Brain microvascular endothelial cell (primary cell): ENCODE data around the gene DOP1B.

Experiments used
- DNase-seq: peaks from one replicate; pipeline ENCODE4 v3.0.0-alpha.2; 2020
- H3K27ac ChIP-seq: fragments of 250-450 bp; sonication (Bioruptor Pico); 2 replicates; pipeline ENCODE4 v1.5.1; 2020; ENCODE audit warnings: mild to moderate bottlenecking, moderate library complexity
- H3K27me3 ChIP-seq: fragments of 250-450 bp; sonication (Bioruptor Pico); replicated peaks from 2 replicates; pipeline ENCODE4 v1.5.1; 2020; ENCODE audit warnings: mild to moderate bottlenecking
- H3K36me3 ChIP-seq: fragments of 250-450 bp; sonication (Bioruptor Pico); replicated peaks from 2 replicates; pipeline ENCODE4 v1.5.1; 2020; ENCODE audit warnings: mild to moderate bottlenecking
- H3K4me3 ChIP-seq: 2 replicates; pipeline ENCODE4 v1.5.1; 2011; ENCODE audit warnings: low read depth, mild to moderate bottlenecking, control low read depth, low read length, moderate library complexity
- CTCF ChIP-seq: IDR thresholded peaks from 2 replicates; pipeline ENCODE4 v1.5.1; 2011; ENCODE audit warnings: low read depth, mild to moderate bottlenecking, moderate library complexity, low read length, control low read depth, inconsistent platforms; ENCODE audit errors: missing control alignments
- in situ Hi-C: cut with HindIII; loops from 2 replicates; pipeline ENCODE4 v1.10.0; 2017; ENCODE audit warnings: low sequenced_read_pairs, low pct_ligation_motif_present

Gene DOP1B

GRCh38 chr21:36186506-36187399 is 30.1 kb downstream of the DOP1B start:
- Histone ChIP-seq H3K27ac (no peak overlapping the region), H3K27me3 (no peaks in the 10 kb centered on the region), H3K4me3 (no peak overlapping the region), H3K36me3 (no peaks in the 10 kb centered on the region)
- in situ Hi-C loops = no loop called here
- TF ChIP-seq CTCF = no peak
- DNase-seq = no peak

GRCh38 chr21:36188081-36188681 is 31.6 kb downstream of the DOP1B start:
- in situ Hi-C loops = no loop called here
- no peak for TF ChIP-seq CTCF
- Histone ChIP-seq H3K27ac (no peak overlapping the region), H3K27me3 (no peaks in the 10 kb centered on the region), H3K4me3 (no peak overlapping the region), H3K36me3 (no peaks in the 10 kb centered on the region)
- no peak for DNase-seq

- in situ Hi-C loops = no loop called here
- no peak for DNase-seq
- Histone ChIP-seq H3K36me3 (no peaks in the 10 kb centered on the region), H3K27ac (no peak overlapping the region), H3K4me3 (no peak overlapping the region), H3K27me3 (no peaks in the 10 kb centered on the region)
- no peak for TF ChIP-seq CTCF
Observed at GRCh38 chr21:36188937-36189336, 32.3 kb downstream of the DOP1B start.

GRCh38 chr21:36190736-36191135 is 34.1 kb downstream of the DOP1B start:
- Histone ChIP-seq H3K27ac (no peak overlapping the region), H3K4me3 (no peak overlapping the region), H3K27me3 (no peaks in the 10 kb centered on the region), H3K36me3 (no peaks in the 10 kb centered on the region)
- in situ Hi-C loops = no loop called here
- TF ChIP-seq CTCF = no peak
- DNase-seq = no peak

- Histone ChIP-seq H3K4me3 (no peak overlapping the region), H3K27ac (no peak overlapping the region), H3K27me3 (no peaks in the 10 kb centered on the region), H3K36me3 (no peaks in the 10 kb centered on the region)
- TF ChIP-seq CTCF = no peak
- in situ Hi-C loops = no loop called here
- DNase-seq = no peak
Observed at GRCh38 chr21:36193200-36193599, 36.6 kb downstream of the DOP1B start.

- H3K36me3 ChIP-seq = no peaks in the 10 kb centered on the region
- no peak for TF ChIP-seq CTCF
- in situ Hi-C loops = no loop called here
- H3K4me3 ChIP-seq = no peak overlapping the region
- H3K27ac ChIP-seq = no peak overlapping the region
- no peak for DNase-seq
- no peaks in the 10 kb centered on the region for H3K27me3 ChIP-seq
Observed at GRCh38 chr21:36194024-36194423, 37.4 kb downstream of the DOP1B start.
